DND-41 (cell line): Measurements from ENCODE around the gene GNAT2.

ENCODE experiments used
- CTCF ChIP-seq: IDR thresholded peaks from 2 replicates; pipeline ENCODE4 v1.5.1; 2012; ENCODE audit warnings: borderline replicate concordance, low read length, moderate library complexity, mild to moderate bottlenecking; ENCODE audit not compliant: poor library complexity, severe bottlenecking; ENCODE audit errors: extremely low read depth
- EZH2 ChIP-seq: IDR thresholded peaks from 3 replicates; pipeline ENCODE4 v1.6.1; 2012; ENCODE audit warnings: borderline replicate concordance, low read depth, mild to moderate bottlenecking, moderate library complexity, low read length, inconsistent platforms; ENCODE audit not compliant: severe bottlenecking

DNA sequence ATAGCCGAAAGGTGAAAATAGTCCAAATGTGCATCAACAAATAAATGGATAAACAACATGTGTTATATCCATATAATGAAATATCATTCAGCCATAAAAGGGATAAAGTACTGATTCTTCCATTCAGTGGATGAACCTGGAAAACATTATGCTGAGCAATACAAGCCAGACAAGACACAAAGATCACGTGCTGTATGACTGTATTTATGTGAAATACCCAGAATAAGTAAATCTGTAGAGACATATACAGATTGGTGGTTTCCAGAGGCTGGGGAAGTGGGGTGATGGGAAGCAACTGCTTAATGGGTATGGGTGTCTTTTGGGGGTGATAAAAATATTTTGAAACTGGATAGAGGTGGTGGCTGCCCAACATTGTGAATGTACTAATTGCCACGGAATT, 23.2 kb upstream of the GNAT2 start:
- TF ChIP-seq EZH2 (no peak), CTCF (no peak)
